SK-N-MC (cell line): ENCODE results near the gene RAD17.
"Not testable (repeated sequence)": the region's sequence is repeated elsewhere in the genome, so short reads cannot be mapped to it uniquely, and the experiment has no call there.

ENCODE experiments used
- DNase-seq: peaks from one replicate; pipeline ENCODE4 v3.0.0-alpha.2; 2011; ENCODE audit warnings: low read depth, low spot score
- H3K27ac ChIP-seq: fragments of 200-600 bp; sonication (generic); 2 replicates; pipeline ENCODE4 v1.5.1; 2016; ENCODE audit warnings: mixed run types
- H3K36me3 ChIP-seq: fragments of 200-600 bp; sonication (generic); 2 replicates; pipeline ENCODE4 v1.6.1; 2017; ENCODE audit warnings: antibody characterized with exemption, low read length, mixed read lengths; ENCODE audit not compliant: insufficient read depth
- H3K4me3 ChIP-seq: fragments of 200-600 bp; sonication (generic); 2 replicates; pipeline ENCODE4 v1.5.1; 2016
- H3K9ac ChIP-seq: fragments of 200-600 bp; sonication (generic); 2 replicates; pipeline ENCODE4 v1.8.0; 2017; ENCODE audit warnings: mixed run types, mixed read lengths; ENCODE audit not compliant: insufficient read length
- H3K9me3 ChIP-seq: fragments of 200-600 bp; sonication (generic); 2 replicates; pipeline ENCODE4 v1.6.1; 2017; ENCODE audit warnings: low read depth, mild to moderate bottlenecking, antibody characterized with exemption, low read length, moderate library complexity, mixed read lengths
- EZH2 ChIP-seq: fragments of 200-600 bp; sonication (generic); IDR thresholded peaks from one replicate; pipeline ENCODE4 v1.6.1; 2017; ENCODE audit warnings: antibody characterized with exemption
- FOXP2 ChIP-seq: optimal IDR thresholded peaks from 2 replicates; pipeline ENCODE3; 2011; ENCODE audit warnings: mild to moderate bottlenecking, moderate library complexity; ENCODE audit not compliant: insufficient read depth; ENCODE audit errors: extremely low read length, control extremely low read depth
- POLR2AphosphoS5 ChIP-seq: IDR thresholded peaks from 2 replicates; pipeline ENCODE4 v1.6.1; 2012; ENCODE audit warnings: mild to moderate bottlenecking, low read depth, low read length, borderline replicate concordance

RAD17 gene, protein sequence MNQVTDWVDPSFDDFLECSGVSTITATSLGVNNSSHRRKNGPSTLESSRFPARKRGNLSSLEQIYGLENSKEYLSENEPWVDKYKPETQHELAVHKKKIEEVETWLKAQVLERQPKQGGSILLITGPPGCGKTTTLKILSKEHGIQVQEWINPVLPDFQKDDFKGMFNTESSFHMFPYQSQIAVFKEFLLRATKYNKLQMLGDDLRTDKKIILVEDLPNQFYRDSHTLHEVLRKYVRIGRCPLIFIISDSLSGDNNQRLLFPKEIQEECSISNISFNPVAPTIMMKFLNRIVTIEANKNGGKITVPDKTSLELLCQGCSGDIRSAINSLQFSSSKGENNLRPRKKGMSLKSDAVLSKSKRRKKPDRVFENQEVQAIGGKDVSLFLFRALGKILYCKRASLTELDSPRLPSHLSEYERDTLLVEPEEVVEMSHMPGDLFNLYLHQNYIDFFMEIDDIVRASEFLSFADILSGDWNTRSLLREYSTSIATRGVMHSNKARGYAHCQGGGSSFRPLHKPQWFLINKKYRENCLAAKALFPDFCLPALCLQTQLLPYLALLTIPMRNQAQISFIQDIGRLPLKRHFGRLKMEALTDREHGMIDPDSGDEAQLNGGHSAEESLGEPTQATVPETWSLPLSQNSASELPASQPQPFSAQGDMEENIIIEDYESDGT

DNA sequence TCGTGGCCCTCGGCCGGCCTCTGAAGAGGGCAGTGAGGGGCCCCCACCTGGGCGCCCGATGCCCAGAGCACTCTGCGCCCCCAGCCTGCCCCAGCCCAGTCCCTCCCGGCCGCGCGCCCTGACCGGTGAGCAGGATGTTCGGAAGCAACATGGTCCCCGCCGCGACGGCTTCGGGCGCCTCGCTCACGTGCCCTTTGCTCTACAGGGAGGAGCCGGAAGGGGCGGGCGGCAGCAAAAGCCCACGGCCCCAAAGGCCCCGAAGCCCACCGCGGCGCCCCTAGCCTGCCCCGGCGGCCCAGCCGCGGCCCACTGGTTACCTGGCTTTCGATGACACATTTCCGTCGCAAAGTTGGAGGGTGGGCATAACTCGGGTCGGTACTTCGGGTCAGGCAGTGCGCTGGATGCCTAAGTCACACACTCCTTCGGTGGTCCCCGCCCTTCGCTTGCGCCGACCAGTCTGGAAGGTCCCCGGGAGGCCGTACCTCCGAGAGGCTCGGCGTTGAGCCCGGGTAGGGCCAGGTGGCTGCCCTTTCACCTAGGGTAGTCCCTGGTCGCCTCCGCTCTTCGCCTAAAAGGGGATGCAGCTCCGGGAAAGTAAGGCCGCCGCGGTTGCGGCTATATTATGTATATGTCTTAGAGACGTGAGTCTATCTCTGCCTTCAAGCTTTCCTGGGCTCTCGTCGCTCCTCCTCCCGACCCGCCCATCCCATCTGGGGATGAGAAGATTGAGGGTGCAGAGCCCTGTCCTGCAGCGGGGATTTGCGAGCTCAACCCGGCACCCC lies at the start of gene RAD17, which contains the start of the genes AK6 and TAF9:
Gene RAD17 (plus strand): TSS at position 479 of the 782 bp plus-strand sequence. CDS start 2,391 bp downstream, outside the sequence.
Gene AK6 (minus strand): TSS at position 181 of the 782 bp plus-strand sequence. CDS start 30 bp downstream, at position 151.
Gene TAF9 (minus strand): TSS at position 181 of the 782 bp plus-strand sequence. CDS start 3,783 bp downstream, outside the sequence.
- TF ChIP-seq POLR2AphosphoS5 (peak; percentile 84), FOXP2 (no peak)
- DNase-seq = peak; percentile 66
- Histone ChIP-seq H3K9me3 (no peaks in the 10 kb centered on the region), H3K27ac (peak within 1 kb of the TSS; percentile 97), H3K4me3 (peak within 1 kb of the TSS; percentile 88), H3K36me3 (peaks cover 40% of the 10 kb centered on the region), H3K9ac (peak within 1 kb of the TSS; percentile 96)

DNA sequence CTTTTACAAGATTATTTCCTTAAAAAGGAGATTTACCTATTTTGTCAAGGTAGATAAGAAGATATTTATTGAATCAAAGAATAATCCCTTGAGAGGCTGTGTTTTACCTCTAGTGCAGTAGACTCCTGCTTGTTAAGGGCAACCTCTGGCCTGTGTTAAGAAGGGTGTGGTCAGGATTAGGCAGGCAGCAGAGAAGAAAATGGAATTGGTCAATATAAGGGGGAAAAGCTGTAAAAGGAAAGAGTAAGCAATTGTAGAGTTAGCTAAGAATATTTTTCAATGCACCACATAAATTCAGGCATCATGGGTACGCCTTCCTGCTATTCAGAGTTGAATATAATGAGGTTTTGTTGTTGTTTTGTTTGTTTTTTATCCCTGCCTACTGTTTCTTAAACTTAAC lies 43.3 kb upstream of the RAD17 start:
- Histone ChIP-seq H3K9me3 (no peaks in the 10 kb centered on the region), H3K36me3 (no peaks in the 10 kb centered on the region), H3K4me3 (no peak overlapping the region), H3K9ac (no peak overlapping the region), H3K27ac (0 out of 2 replicates have a peak overlapping the region, but pooled peaks have one; percentile 7)
- no peak for TF ChIP-seq EZH2
- no peak for TF ChIP-seq POLR2AphosphoS5
- no peak for TF ChIP-seq FOXP2
- no peak for DNase-seq

DNA sequence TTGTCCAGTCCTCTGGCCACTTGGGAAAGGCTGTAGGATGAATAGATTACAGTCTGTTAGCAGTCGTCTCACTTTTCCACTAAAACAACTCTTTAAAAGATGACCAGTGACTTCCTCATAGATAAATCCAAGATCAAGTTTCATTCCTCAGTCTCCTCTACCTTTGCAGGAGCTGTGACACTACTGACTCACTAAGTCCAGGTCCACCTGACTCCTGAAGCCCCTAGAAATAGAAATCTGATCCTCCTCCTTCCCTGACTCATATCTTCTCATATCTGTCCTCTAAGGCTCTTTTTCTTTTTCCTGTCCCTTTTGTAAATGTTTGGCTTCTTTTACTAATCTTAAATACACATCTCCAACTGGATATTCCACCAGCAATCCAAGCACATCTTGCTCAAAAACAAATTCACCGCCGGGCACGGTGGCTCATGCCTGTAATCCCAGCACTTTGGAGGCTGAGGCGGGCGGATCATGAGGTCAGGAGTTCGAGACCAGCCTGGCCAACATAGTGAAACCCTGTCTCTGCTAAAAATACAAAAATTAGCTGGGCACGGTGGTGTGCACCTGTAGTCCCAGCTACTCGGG lies 39.6 kb upstream of the RAD17 start:
- no peak for DNase-seq
- H3K9ac ChIP-seq = no peak overlapping the region
- no peaks in the 10 kb centered on the region for H3K36me3 ChIP-seq
- H3K9me3 ChIP-seq = no peaks in the 10 kb centered on the region
- H3K4me3 ChIP-seq = no peak overlapping the region
- TF ChIP-seq FOXP2 = no peak
- H3K27ac ChIP-seq = no peak overlapping the region

DNA sequence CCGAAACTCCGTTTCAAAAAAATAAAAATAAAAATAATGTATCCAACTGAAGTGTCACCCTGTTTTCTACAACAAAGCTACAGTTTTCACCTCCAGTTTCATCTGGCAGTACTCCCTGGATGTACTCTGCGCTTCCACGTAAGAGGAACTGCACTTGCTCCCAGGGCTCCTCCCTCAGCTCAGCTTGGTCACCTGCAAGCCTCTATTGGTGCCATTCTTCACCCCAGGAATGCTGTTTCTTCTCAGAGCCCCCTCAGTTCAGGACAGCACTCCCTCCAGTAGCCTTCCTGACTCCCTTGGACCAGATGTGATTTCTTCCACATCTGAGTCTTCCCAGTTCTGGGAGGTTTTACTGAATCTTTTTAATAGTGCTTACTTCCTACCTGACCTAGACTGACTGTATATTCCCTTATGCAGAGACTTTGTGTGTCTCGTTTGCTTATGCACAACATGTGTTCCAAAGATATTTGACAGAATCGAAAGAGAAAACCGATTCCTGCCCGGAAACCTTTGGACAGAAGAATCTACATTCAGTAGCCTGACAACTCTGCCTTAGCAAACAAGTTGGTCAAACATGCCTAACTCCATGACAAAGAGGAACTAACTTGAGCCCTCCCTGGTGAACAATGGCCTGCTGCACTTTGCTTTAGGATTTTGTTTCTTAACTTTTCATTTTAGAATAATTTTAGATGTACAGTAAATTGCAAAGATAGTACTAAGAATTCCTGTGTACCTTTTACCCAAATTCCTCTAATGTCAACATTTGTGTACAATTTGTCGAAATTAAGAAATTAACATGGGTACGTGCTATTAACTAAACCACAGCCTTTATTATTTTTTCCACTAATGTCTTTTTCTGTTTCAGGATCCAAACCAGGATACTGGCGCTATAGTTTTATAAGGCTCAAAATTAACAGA lies 37.8 kb upstream of the RAD17 start:
- no peak for DNase-seq
- peak overlapping the region; percentile 66 for H3K9ac ChIP-seq
- H3K4me3 ChIP-seq = peak overlapping the region; percentile 81
- TF ChIP-seq FOXP2 (no peak), EZH2 (no peak), POLR2AphosphoS5 (no peak)
- H3K36me3 ChIP-seq = no peaks in the 10 kb centered on the region
- no peak overlapping the region for H3K27ac ChIP-seq
- no peaks in the 10 kb centered on the region for H3K9me3 ChIP-seq

DNA sequence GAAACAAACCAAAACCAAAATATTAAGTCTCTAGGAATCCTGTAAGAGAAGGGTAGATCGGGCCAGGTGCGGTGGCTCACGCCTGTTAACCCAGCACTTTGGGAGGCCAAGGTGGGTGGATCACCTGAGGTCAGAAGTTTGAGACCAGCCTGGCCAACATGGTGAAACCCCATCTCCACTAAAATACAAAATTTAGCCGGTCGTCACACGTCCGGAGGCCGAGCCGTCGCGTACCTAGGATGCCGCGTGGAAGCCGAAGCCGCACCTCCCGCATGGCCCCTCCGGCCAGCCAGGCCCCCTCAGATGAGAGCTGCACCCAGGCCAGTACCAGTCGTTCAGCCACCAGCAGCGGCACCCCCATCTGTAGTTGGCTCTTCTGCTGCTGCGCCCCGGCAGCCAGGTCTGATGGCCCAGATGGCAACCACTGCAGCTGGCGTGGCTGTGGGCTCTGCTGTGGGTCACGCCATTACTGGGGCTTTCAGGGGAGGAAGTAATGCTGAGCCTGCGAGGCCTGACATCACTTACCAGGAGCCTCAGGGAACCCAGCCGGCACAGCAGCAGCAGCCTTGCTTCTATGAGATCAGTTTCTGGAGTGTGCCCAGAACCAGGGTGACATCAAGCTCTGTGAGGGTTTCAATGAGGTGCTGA lies 35.8 kb upstream of the RAD17 start:
- not testable (repeated sequence) for H3K36me3 ChIP-seq, DNase-seq, H3K4me3 ChIP-seq, H3K9ac ChIP-seq, H3K9me3 ChIP-seq, H3K27ac ChIP-seq

DNA sequence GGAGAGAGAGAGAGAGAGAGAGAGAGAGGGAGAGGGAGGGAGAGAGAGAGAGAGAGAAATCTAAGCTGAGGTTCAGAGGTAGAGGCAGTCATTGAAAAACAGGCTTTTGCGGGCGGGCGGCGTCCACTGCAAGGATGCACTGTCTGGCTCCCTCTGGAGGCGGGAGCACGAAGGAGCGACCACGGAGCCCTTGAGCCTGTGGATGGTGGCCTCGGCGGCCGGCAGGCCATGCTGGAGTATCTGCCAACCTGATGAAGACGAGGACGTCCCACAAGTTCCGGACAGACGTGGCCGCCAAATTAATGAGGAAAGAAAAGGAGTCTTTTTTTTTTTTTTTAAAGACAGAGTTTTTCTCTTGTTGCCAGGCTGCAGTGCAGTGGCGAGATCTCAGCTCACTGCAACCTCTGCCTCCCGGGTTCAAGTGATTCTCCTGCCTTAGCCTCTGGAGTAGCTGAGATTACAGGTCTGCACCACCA lies 34.8 kb upstream of the RAD17 start:
- Histone ChIP-seq H3K36me3 (no peaks in the 10 kb centered on the region), H3K9ac (no peak overlapping the region), H3K4me3 (no peak overlapping the region), H3K27ac (no peak overlapping the region), H3K9me3 (no peaks in the 10 kb centered on the region)
- TF ChIP-seq FOXP2 (no peak), EZH2 (no peak), POLR2AphosphoS5 (no peak)
- no peak for DNase-seq

DNA sequence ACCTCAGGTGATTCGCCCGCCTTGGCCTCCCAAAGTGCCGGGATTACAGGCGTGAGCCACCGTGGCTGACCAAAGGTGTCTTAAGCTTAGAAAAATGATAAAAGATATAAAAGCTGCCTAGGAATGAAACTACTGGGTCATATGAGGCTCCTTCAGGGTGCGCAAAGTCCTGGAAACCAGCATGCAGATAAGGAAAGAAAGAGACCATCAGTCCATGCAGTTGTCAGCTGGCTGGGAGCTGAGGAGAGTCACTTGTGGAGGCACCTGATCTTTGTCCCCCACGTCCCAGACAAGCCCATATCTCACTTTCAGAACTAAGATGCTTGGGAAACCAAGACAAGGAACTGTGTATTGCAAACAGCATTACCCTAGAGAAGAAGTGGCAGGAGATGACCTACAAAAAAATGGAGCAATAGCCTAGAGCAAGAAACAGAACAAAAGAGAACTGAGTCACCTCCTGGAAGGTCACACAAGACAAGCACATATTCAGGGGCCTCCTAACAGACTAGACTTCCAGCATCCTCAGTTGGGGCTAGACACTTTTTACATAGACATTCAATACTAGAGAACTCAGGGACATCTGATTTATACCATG lies 34.2 kb upstream of the RAD17 start:
- Histone ChIP-seq H3K4me3 (no peak overlapping the region), H3K36me3 (no peaks in the 10 kb centered on the region), H3K27ac (no peak overlapping the region), H3K9ac (no peak overlapping the region), H3K9me3 (no peaks in the 10 kb centered on the region)
- no peak for DNase-seq
- TF ChIP-seq FOXP2 (no peak), EZH2 (no peak), POLR2AphosphoS5 (no peak)
